WTC11 (cell line): Measurements from ENCODE around the gene GPER1. TPM values are rescaled to one million over a fixed set of nuclear protein-coding genes. Genes with fewer than 3 reads are reported as not detected.

Experiments used
- ATAC-seq: fragments of 200-7000 bp; cut with Tn5 transposase; 2 replicates; pipeline ENCODE4 v1.10.0; 2021; ENCODE audit warnings: mild to moderate bottlenecking, moderate library complexity
- CTCF ChIA-PET: fragments of 300-600 bp; sonication (Branson Sonifier 250); formaldehyde crosslinking; loops from one replicate; lab custom pipeline; 2021; ENCODE audit warnings: antibody characterized with exemption; lab: Charles Lee
- POLR2A ChIA-PET: fragments of 350-600 bp; sonication (Branson Sonifier 250); formaldehyde crosslinking; loops from one replicate; lab custom pipeline; 2021; ENCODE audit warnings: antibody characterized with exemption; lab: Charles Lee
- DNase-seq: peaks from one replicate; pipeline ENCODE4 v3.0.0; 2021; ENCODE audit warnings: low spot score
- H3K27ac Mint-ChIP-seq: 2 replicates; pipeline ENCODE4 v1.8.0; 2021; ENCODE audit warnings: mixed read lengths
- H3K27me3 Mint-ChIP-seq: 2 replicates; pipeline ENCODE4 v1.8.0; 2021; ENCODE audit warnings: low read depth, mild to moderate bottlenecking, moderate library complexity, mixed read lengths
- H3K36me3 Mint-ChIP-seq: 2 replicates; pipeline ENCODE4 v1.8.0; 2021; ENCODE audit warnings: mixed read lengths
- H3K4me1 Mint-ChIP-seq: 2 replicates; pipeline ENCODE4 v1.8.0; 2022; ENCODE audit warnings: mixed read lengths
- H3K4me3 Mint-ChIP-seq: 2 replicates; pipeline ENCODE4 v1.8.0; 2021; ENCODE audit warnings: mild to moderate bottlenecking, moderate library complexity, mixed read lengths
- H3K9me3 Mint-ChIP-seq: 2 replicates; pipeline ENCODE4 v1.8.0; 2021; ENCODE audit warnings: mixed read lengths
- ELF4 ChIP-seq: sonication (generic); formaldehyde crosslinking; IDR thresholded peaks from 2 replicates; pipeline ENCODE4 v1.8.1; 2022; ENCODE audit warnings: low read depth, mild to moderate bottlenecking, moderate library complexity, missing genetic modification reagents
- FOXJ3 ChIP-seq: sonication (generic); formaldehyde crosslinking; IDR thresholded peaks from 2 replicates; pipeline ENCODE4 v1.9.0; 2021; ENCODE audit warnings: missing genetic modification reagents, mild to moderate bottlenecking, borderline replicate concordance
- GTF2I ChIP-seq: fragments of 250-450 bp; sonication (Bioruptor Pico); conservative IDR thresholded peaks from 2 replicates; pipeline ENCODE4 v1.4.0; 2021; ENCODE audit warnings: mild to moderate bottlenecking
- IRF2 ChIP-seq: sonication (generic); formaldehyde crosslinking; IDR thresholded peaks from 2 replicates; pipeline ENCODE4 v1.8.0; 2022; ENCODE audit warnings: low read depth, missing genetic modification reagents, borderline replicate concordance
- NR1H2 ChIP-seq: sonication (generic); formaldehyde crosslinking; IDR thresholded peaks from 2 replicates; pipeline ENCODE4 v1.9.0; 2021; ENCODE audit warnings: mild to moderate bottlenecking, moderate library complexity, missing genetic modification reagents
- SMAD4 ChIP-seq: sonication (generic); formaldehyde crosslinking; IDR thresholded peaks from 2 replicates; pipeline ENCODE4 v1.8.0; 2022; ENCODE audit warnings: mild to moderate bottlenecking, missing genetic modification reagents
- SP1 ChIP-seq: sonication (generic); formaldehyde crosslinking; conservative IDR thresholded peaks from 2 replicates; pipeline ENCODE4 v1.8.1; 2022; ENCODE audit warnings: missing genetic modification reagents
- ZNF121 ChIP-seq: sonication (generic); formaldehyde crosslinking; IDR thresholded peaks from 2 replicates; pipeline ENCODE4 v1.8.0; 2023; ENCODE audit warnings: missing genetic modification reagents
- total RNA-seq: library from RNA; stranded (reverse); gene quantifications from 3 replicates; pipeline ENCODE4 v1.2.3, GENCODE V29; 2021
- TF ChIP-seq, protein P1 (sequence below): sonication (generic); formaldehyde crosslinking; IDR thresholded peaks from 2 replicates; pipeline ENCODE4 v1.8.0; 2022; ENCODE audit warnings: mild to moderate bottlenecking, missing genetic modification reagents
- TF ChIP-seq, protein P2 (sequence below): sonication (generic); formaldehyde crosslinking; IDR thresholded peaks from 2 replicates; pipeline ENCODE4 v1.8.1; 2023; ENCODE audit warnings: mild to moderate bottlenecking, missing genetic modification reagents
- TF ChIP-seq, protein P3 (sequence below): fragments of 250-450 bp; sonication (Bioruptor Pico); IDR thresholded peaks from 2 replicates; pipeline ENCODE4 v2.1.2; 2022; ENCODE audit warnings: mild to moderate bottlenecking, moderate library complexity
- TF ChIP-seq, protein P4 (sequence below): fragments of 250-450 bp; sonication (Bioruptor Pico); IDR thresholded peaks from 2 replicates; pipeline ENCODE4 v1.8.0; 2021; ENCODE audit warnings: mild to moderate bottlenecking
- TF ChIP-seq, protein P5 (sequence below): sonication (generic); formaldehyde crosslinking; IDR thresholded peaks from 2 replicates; pipeline ENCODE4 v1.8.1; 2022; ENCODE audit warnings: missing genetic modification reagents, borderline replicate concordance
- TF ChIP-seq, protein P6 (sequence below): fragments of 250-450 bp; sonication (Bioruptor Pico); IDR thresholded peaks from 2 replicates; pipeline ENCODE4 v1.9.0; 2021; ENCODE audit warnings: mild to moderate bottlenecking, borderline replicate concordance
- TF ChIP-seq, protein P7 (sequence below): sonication (generic); formaldehyde crosslinking; IDR thresholded peaks from 2 replicates; pipeline ENCODE4 v1.8.1; 2022; ENCODE audit warnings: low read depth, mild to moderate bottlenecking, moderate library complexity, missing genetic modification reagents, borderline replicate concordance
- TF ChIP-seq, protein P8 (sequence below): sonication (generic); formaldehyde crosslinking; IDR thresholded peaks from 2 replicates; pipeline ENCODE4 v1.8.0; 2023; ENCODE audit warnings: mild to moderate bottlenecking, missing genetic modification reagents
- TF ChIP-seq, protein P9 (sequence below): sonication (generic); formaldehyde crosslinking; IDR thresholded peaks from 2 replicates; pipeline ENCODE4 v1.8.1; 2022; ENCODE audit warnings: mild to moderate bottlenecking, moderate library complexity, missing genetic modification reagents

GPER1 gene
- total RNA-seq, 1 experiment from 2014 or later, result 0.28 TPM

DNA sequence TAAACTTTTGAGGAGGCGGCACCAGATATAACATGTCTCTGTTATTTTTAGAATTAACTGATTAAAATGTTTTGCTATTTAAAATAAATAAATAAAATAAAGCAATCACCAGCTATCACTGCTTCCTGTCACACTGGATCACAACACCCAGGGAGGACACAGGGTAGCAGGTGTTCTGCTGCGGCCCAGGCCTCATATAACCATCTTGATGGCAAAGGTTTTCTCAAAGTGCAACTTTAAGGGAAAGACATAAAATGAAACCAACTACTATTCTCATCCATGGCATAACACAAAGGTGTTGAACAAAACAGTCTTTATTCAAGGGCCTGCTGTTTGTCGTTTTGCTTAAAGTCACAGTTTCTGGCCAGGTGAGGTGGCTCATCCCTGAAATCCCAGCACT lies 23.2 kb downstream of the GPER1 start (continued):
- TF ChIP-seq, protein P1, sequence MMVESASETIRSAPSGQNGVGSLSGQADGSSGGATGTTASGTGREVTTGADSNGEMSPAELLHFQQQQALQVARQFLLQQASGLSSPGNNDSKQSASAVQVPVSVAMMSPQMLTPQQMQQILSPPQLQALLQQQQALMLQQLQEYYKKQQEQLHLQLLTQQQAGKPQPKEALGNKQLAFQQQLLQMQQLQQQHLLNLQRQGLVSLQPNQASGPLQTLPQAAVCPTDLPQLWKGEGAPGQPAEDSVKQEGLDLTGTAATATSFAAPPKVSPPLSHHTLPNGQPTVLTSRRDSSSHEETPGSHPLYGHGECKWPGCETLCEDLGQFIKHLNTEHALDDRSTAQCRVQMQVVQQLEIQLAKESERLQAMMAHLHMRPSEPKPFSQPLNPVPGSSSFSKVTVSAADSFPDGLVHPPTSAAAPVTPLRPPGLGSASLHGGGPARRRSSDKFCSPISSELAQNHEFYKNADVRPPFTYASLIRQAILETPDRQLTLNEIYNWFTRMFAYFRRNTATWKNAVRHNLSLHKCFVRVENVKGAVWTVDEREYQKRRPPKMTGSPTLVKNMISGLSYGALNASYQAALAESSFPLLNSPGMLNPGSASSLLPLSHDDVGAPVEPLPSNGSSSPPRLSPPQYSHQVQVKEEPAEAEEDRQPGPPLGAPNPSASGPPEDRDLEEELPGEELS, result no peak
- TF ChIP-seq ELF4 (CRISPR knock-in tag) (no peak), FOXJ3 (no peak), NR1H2 (no peak)
- TF ChIP-seq, protein P2, sequence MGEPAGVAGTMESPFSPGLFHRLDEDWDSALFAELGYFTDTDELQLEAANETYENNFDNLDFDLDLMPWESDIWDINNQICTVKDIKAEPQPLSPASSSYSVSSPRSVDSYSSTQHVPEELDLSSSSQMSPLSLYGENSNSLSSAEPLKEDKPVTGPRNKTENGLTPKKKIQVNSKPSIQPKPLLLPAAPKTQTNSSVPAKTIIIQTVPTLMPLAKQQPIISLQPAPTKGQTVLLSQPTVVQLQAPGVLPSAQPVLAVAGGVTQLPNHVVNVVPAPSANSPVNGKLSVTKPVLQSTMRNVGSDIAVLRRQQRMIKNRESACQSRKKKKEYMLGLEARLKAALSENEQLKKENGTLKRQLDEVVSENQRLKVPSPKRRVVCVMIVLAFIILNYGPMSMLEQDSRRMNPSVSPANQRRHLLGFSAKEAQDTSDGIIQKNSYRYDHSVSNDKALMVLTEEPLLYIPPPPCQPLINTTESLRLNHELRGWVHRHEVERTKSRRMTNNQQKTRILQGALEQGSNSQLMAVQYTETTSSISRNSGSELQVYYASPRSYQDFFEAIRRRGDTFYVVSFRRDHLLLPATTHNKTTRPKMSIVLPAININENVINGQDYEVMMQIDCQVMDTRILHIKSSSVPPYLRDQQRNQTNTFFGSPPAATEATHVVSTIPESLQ (CRISPR knock-in tag), result no peak
- TF ChIP-seq, protein P3, sequence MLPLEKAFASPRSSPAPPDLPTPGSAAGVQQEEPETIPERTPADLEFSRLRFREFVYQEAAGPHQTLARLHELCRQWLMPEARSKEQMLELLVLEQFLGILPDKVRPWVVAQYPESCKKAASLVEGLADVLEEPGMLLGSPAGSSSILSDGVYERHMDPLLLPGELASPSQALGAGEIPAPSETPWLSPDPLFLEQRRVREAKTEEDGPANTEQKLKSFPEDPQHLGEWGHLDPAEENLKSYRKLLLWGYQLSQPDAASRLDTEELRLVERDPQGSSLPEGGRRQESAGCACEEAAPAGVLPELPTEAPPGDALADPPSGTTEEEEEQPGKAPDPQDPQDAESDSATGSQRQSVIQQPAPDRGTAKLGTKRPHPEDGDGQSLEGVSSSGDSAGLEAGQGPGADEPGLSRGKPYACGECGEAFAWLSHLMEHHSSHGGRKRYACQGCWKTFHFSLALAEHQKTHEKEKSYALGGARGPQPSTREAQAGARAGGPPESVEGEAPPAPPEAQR (CRISPR knock-in tag), result no peak
- TF ChIP-seq, protein P4, sequence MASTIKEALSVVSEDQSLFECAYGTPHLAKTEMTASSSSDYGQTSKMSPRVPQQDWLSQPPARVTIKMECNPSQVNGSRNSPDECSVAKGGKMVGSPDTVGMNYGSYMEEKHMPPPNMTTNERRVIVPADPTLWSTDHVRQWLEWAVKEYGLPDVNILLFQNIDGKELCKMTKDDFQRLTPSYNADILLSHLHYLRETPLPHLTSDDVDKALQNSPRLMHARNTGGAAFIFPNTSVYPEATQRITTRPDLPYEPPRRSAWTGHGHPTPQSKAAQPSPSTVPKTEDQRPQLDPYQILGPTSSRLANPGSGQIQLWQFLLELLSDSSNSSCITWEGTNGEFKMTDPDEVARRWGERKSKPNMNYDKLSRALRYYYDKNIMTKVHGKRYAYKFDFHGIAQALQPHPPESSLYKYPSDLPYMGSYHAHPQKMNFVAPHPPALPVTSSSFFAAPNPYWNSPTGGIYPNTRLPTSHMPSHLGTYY (CRISPR knock-in tag), result no peak
- TF ChIP-seq, protein P5, sequence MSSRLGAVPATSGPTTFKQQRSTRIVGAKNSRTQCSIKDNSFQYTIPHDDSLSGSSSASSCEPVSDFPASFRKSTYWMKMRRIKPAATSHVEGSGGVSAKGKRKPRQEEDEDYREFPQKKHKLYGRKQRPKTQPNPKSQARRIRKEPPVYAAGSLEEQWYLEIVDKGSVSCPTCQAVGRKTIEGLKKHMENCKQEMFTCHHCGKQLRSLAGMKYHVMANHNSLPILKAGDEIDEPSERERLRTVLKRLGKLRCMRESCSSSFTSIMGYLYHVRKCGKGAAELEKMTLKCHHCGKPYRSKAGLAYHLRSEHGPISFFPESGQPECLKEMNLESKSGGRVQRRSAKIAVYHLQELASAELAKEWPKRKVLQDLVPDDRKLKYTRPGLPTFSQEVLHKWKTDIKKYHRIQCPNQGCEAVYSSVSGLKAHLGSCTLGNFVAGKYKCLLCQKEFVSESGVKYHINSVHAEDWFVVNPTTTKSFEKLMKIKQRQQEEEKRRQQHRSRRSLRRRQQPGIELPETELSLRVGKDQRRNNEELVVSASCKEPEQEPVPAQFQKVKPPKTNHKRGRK (CRISPR knock-in tag), result no peak

DNA sequence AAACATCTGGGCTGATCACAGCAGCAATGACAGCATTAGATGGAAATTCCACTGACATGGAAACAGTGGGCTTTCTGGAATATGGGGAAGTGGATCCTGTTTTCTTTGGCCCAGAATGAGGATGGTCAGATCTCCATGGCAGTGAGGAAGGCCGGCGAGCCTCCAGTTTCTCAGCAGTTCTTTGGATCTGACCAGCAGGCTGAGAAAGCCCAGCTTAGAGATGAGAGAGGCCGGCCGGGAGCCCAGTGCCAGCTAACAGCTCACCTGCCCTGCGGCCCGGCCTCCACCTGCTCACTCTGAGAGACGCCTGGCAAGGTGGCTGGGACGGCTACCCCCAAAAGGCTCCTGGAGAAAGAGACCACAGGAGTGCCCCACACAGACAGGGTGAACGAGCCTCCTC lies 24.2 kb downstream of the GPER1 start:
- CTCF ChIA-PET, result no interaction called here
- no peaks in the 10 kb centered on the region for H3K4me1 Mint-ChIP-seq
- TF ChIP-seq, protein P6, sequence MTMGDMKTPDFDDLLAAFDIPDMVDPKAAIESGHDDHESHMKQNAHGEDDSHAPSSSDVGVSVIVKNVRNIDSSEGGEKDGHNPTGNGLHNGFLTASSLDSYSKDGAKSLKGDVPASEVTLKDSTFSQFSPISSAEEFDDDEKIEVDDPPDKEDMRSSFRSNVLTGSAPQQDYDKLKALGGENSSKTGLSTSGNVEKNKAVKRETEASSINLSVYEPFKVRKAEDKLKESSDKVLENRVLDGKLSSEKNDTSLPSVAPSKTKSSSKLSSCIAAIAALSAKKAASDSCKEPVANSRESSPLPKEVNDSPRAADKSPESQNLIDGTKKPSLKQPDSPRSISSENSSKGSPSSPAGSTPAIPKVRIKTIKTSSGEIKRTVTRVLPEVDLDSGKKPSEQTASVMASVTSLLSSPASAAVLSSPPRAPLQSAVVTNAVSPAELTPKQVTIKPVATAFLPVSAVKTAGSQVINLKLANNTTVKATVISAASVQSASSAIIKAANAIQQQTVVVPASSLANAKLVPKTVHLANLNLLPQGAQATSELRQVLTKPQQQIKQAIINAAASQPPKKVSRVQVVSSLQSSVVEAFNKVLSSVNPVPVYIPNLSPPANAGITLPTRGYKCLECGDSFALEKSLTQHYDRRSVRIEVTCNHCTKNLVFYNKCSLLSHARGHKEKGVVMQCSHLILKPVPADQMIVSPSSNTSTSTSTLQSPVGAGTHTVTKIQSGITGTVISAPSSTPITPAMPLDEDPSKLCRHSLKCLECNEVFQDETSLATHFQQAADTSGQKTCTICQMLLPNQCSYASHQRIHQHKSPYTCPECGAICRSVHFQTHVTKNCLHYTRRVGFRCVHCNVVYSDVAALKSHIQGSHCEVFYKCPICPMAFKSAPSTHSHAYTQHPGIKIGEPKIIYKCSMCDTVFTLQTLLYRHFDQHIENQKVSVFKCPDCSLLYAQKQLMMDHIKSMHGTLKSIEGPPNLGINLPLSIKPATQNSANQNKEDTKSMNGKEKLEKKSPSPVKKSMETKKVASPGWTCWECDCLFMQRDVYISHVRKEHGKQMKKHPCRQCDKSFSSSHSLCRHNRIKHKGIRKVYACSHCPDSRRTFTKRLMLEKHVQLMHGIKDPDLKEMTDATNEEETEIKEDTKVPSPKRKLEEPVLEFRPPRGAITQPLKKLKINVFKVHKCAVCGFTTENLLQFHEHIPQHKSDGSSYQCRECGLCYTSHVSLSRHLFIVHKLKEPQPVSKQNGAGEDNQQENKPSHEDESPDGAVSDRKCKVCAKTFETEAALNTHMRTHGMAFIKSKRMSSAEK (CRISPR knock-in tag), result no peak
- TF ChIP-seq SP1 (no peak), IRF2 (CRISPR knock-in tag) (no peak), ZNF121 (CRISPR knock-in tag) (no peak), GTF2I (no peak), SMAD4 (CRISPR knock-in tag) (no peak)
- TF ChIP-seq, protein P7, sequence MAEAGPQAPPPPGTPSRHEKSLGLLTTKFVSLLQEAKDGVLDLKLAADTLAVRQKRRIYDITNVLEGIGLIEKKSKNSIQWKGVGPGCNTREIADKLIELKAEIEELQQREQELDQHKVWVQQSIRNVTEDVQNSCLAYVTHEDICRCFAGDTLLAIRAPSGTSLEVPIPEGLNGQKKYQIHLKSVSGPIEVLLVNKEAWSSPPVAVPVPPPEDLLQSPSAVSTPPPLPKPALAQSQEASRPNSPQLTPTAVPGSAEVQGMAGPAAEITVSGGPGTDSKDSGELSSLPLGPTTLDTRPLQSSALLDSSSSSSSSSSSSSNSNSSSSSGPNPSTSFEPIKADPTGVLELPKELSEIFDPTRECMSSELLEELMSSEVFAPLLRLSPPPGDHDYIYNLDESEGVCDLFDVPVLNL (CRISPR knock-in tag), result no peak
- TF ChIP-seq, protein P8, sequence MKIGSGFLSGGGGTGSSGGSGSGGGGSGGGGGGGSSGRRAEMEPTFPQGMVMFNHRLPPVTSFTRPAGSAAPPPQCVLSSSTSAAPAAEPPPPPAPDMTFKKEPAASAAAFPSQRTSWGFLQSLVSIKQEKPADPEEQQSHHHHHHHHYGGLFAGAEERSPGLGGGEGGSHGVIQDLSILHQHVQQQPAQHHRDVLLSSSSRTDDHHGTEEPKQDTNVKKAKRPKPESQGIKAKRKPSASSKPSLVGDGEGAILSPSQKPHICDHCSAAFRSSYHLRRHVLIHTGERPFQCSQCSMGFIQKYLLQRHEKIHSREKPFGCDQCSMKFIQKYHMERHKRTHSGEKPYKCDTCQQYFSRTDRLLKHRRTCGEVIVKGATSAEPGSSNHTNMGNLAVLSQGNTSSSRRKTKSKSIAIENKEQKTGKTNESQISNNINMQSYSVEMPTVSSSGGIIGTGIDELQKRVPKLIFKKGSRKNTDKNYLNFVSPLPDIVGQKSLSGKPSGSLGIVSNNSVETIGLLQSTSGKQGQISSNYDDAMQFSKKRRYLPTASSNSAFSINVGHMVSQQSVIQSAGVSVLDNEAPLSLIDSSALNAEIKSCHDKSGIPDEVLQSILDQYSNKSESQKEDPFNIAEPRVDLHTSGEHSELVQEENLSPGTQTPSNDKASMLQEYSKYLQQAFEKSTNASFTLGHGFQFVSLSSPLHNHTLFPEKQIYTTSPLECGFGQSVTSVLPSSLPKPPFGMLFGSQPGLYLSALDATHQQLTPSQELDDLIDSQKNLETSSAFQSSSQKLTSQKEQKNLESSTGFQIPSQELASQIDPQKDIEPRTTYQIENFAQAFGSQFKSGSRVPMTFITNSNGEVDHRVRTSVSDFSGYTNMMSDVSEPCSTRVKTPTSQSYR (CRISPR knock-in tag), result no peak
- TF ChIP-seq, protein P9, sequence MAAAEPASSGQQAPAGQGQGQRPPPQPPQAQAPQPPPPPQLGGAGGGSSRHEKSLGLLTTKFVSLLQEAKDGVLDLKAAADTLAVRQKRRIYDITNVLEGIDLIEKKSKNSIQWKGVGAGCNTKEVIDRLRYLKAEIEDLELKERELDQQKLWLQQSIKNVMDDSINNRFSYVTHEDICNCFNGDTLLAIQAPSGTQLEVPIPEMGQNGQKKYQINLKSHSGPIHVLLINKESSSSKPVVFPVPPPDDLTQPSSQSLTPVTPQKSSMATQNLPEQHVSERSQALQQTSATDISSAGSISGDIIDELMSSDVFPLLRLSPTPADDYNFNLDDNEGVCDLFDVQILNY (CRISPR knock-in tag), result no peak

More for the DNA sequence above, 24.2 kb downstream of the GPER1 start:
- DNase-seq, result no peak
- ATAC-seq, result no peak
- Mint-ChIP-seq H3K36me3 (peaks cover 8% of the 10 kb centered on the region; the same call in 1 of the 2 replicates), H3K4me3 (no peak overlapping the region), H3K27ac (no peak overlapping the region), H3K27me3 (no peaks in the 10 kb centered on the region), H3K9me3 (no peaks in the 10 kb centered on the region; the same call in 1 of the 2 replicates)
- POLR2A ChIA-PET, result no interaction called here
